Measurements from ENCODE around the gene CNR1. TPM values are rescaled to one million over a fixed set of nuclear protein-coding genes. Genes with fewer than 3 reads are reported as not detected.
"Not testable (repeated sequence)": the region's sequence is repeated elsewhere in the genome, so short reads cannot be mapped to it uniquely, and the experiment has no call there.

The CNR1 gene
- polyA plus RNA-seq, 1 of the 3 experiments (the other 2 are of a cell fraction) = not detected

DNA sequence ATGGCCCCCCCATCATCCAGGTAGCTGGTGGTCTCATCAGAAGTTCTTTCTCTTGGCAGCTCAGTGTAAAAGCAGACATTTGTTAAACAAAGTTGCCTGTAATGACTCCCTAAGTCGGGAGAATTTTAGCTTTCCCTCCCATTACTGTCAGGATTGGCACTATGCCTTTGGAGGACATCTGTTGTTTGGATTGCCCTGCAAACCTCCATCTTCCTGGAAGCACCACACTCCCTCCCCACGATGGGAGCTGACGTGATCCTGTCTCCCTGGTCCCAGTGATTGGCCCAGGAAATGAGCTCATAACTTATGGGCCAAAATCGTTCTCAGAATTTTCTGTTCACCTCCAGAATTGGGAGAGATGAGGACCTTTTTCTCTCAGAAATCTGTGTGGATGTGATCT, 42.6 kb upstream of the CNR1 start:
- Histone ChIP-seq H3K4me2 (no peak overlapping the region), H3K9ac (no peak overlapping the region), H3K9me2 (no peaks in the 10 kb centered on the region), H2AFZ (ENCODE audit: low read depth) (no peak overlapping the region), H3K79me2 (ENCODE audit: insufficient read depth) (no peaks in the 10 kb centered on the region), H3K36me3 (replicated peaks in 1 of 2; ENCODE audit: control insufficient read depth in 1 of 2, insufficient read depth in 2 of 2, low read length in 1 of 2) (no peaks in the 10 kb centered on the region), H3F3A (replicated peaks; ENCODE audit: insufficient read depth) (no peaks in the 10 kb centered on the region), H3K9me3 (0 out of 2 replicates have a peak, but pooled peaks cover 5% of the 10 kb centered on the region), H3K4me3 (ENCODE audit: low read depth in 2 of 2, low read length in 1 of 2) (no peak overlapping the region), H4K20me1 (ENCODE audit: insufficient read depth) (no peaks in the 10 kb centered on the region), H3K4me1 (ENCODE audit: control insufficient read depth in 1 of 2, insufficient read depth in 2 of 2, low read depth in 1 of 2, low read length in 1 of 2) (no peaks in the 10 kb centered on the region), H3K27ac (ENCODE audit: low read depth in 2 of 2, low read length in 1 of 2) (no peak overlapping the region), H3K27me3 (ENCODE audit: insufficient read depth) (no peaks in the 10 kb centered on the region)
- no peak for DNase-seq
- CTCF ChIA-PET = no interaction called here
- WGBS (ENCODE audit: low lambda C conversion rate) = 21% methylated on average over 4 of the region's 4 CpGs
- TF ChIP-seq MAX (IDR thresholded peaks at IDR 0.05; ENCODE audit: low read depth) (no peak), TAF1 (IDR thresholded peaks at IDR 0.05; ENCODE audit: borderline replicate concordance, low read depth, low read length) (no peak), ELF1 (IDR thresholded peaks at IDR 0.05) (no peak)
- POLR2A ChIA-PET = no interaction called here

GRCh38 chr6:88201734-88202133, 35.6 kb upstream of the CNR1 start:
- H3K4me2 ChIP-seq; H3K36me3 ChIP-seq (replicated peaks in 1 of 2; ENCODE audit: control insufficient read depth in 1 of 2, insufficient read depth in 2 of 2, low read length in 1 of 2); H3K79me2 ChIP-seq (ENCODE audit: insufficient read depth); H3F3A ChIP-seq (replicated peaks; ENCODE audit: insufficient read depth); H3K9ac ChIP-seq; H3K9me2 ChIP-seq; H3K27ac ChIP-seq (ENCODE audit: low read depth in 2 of 2, low read length in 1 of 2); H2AFZ ChIP-seq (ENCODE audit: low read depth); H3K9me3 ChIP-seq; CTCF ChIA-PET; POLR2A ChIA-PET; H3K4me1 ChIP-seq (ENCODE audit: control insufficient read depth in 1 of 2, insufficient read depth in 2 of 2, low read depth in 1 of 2, low read length in 1 of 2); H3K4me3 ChIP-seq (ENCODE audit: low read depth in 2 of 2, low read length in 1 of 2); H3K27me3 ChIP-seq (ENCODE audit: insufficient read depth); H4K20me1 ChIP-seq (ENCODE audit: insufficient read depth); DNase-seq: not testable (repeated sequence)

- POLR2A ChIA-PET = no interaction called here
- WGBS (ENCODE audit: low lambda C conversion rate) = 28% methylated on average over 4 of the region's 4 CpGs
Observed at GRCh38 chr6:88184921-88185320, 18.8 kb upstream of the CNR1 start.

More at GRCh38 chr6:88184921-88185320, 18.8 kb upstream of the CNR1 start:
- Histone ChIP-seq H3K27ac (ENCODE audit: low read depth in 2 of 2, low read length in 1 of 2) (no peak overlapping the region), H3K36me3 (replicated peaks in 1 of 2; ENCODE audit: control insufficient read depth in 1 of 2, insufficient read depth in 2 of 2, low read length in 1 of 2) (no peaks in the 10 kb centered on the region), H3K79me2 (ENCODE audit: insufficient read depth) (no peaks in the 10 kb centered on the region), H3K4me2 (no peak overlapping the region), H4K20me1 (ENCODE audit: insufficient read depth) (no peaks in the 10 kb centered on the region), H3K27me3 (ENCODE audit: insufficient read depth) (no peaks in the 10 kb centered on the region), H3K9me3 (no peaks in the 10 kb centered on the region), H3F3A (replicated peaks; ENCODE audit: insufficient read depth) (no peaks in the 10 kb centered on the region), H3K9me2 (no peaks in the 10 kb centered on the region), H2AFZ (ENCODE audit: low read depth) (no peak overlapping the region), H3K4me1 (ENCODE audit: control insufficient read depth in 1 of 2, insufficient read depth in 2 of 2, low read depth in 1 of 2, low read length in 1 of 2) (no peaks in the 10 kb centered on the region), H3K9ac (no peak overlapping the region), H3K4me3 (ENCODE audit: low read depth in 2 of 2, low read length in 1 of 2) (no peak overlapping the region)
- TF ChIP-seq TAF1 (IDR thresholded peaks at IDR 0.05; ENCODE audit: borderline replicate concordance, low read depth, low read length) = no peak
- TF ChIP-seq, protein P1, sequence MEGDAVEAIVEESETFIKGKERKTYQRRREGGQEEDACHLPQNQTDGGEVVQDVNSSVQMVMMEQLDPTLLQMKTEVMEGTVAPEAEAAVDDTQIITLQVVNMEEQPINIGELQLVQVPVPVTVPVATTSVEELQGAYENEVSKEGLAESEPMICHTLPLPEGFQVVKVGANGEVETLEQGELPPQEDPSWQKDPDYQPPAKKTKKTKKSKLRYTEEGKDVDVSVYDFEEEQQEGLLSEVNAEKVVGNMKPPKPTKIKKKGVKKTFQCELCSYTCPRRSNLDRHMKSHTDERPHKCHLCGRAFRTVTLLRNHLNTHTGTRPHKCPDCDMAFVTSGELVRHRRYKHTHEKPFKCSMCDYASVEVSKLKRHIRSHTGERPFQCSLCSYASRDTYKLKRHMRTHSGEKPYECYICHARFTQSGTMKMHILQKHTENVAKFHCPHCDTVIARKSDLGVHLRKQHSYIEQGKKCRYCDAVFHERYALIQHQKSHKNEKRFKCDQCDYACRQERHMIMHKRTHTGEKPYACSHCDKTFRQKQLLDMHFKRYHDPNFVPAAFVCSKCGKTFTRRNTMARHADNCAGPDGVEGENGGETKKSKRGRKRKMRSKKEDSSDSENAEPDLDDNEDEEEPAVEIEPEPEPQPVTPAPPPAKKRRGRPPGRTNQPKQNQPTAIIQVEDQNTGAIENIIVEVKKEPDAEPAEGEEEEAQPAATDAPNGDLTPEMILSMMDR (IDR thresholded peaks at IDR 0.05) = no peak
- TF ChIP-seq SIN3A (IDR thresholded peaks at IDR 0.05; ENCODE audit: borderline replicate concordance, low read depth, low read length) = no peak
- TF ChIP-seq, protein P2, sequence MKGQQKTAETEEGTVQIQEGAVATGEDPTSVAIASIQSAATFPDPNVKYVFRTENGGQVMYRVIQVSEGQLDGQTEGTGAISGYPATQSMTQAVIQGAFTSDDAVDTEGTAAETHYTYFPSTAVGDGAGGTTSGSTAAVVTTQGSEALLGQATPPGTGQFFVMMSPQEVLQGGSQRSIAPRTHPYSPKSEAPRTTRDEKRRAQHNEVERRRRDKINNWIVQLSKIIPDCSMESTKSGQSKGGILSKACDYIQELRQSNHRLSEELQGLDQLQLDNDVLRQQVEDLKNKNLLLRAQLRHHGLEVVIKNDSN (IDR thresholded peaks at IDR 0.05; ENCODE audit: borderline replicate concordance, low read depth) = no peak
- no peak for TF ChIP-seq NRF1 (IDR thresholded peaks at IDR 0.05; ENCODE audit: low read depth, low read length)
- TF ChIP-seq TCF12 (IDR thresholded peaks at IDR 0.05) = no peak
- no peak for TF ChIP-seq CHD2 (IDR thresholded peaks at IDR 0.05; ENCODE audit: low read length, partially characterized antibody)
- no peak for TF ChIP-seq ELF1 (IDR thresholded peaks at IDR 0.05)
- no peak for TF ChIP-seq FOXM1 (IDR thresholded peaks at IDR 0.05; ENCODE audit: low read depth)
- TF ChIP-seq RXRA (IDR thresholded peaks at IDR 0.05; ENCODE audit: borderline replicate concordance, low read depth) = no peak
- no peak for TF ChIP-seq POLR2AphosphoS5 (IDR thresholded peaks at IDR 0.05; ENCODE audit: low read depth, low read length)
- no peak for TF ChIP-seq TEAD4 (IDR thresholded peaks at IDR 0.05; ENCODE audit: borderline replicate concordance, insufficient read depth)
- no peak for TF ChIP-seq JUND (IDR thresholded peaks at IDR 0.05)
- TF ChIP-seq MAX (IDR thresholded peaks at IDR 0.05; ENCODE audit: low read depth) = no peak
- no peak for TF ChIP-seq RCOR1 (IDR thresholded peaks at IDR 0.05; ENCODE audit: low read length)
- TF ChIP-seq FOXJ3 (CRISPR knock-in tag; IDR thresholded peaks at IDR 0.05) = no peak
- no peak for TF ChIP-seq EP300 (IDR thresholded peaks at IDR 0.05; ENCODE audit: borderline replicate concordance in 1 of 2, low read depth in 1 of 2, low read length in 1 of 2)
- no peak for DNase-seq
- CTCF ChIA-PET = interaction anchor here (0.8 kb wide), 1 partner anchor 352 kb away, joined by 3 read pairs; no protein-coding TSS in a partner anchor

All from SK-N-SH (cell line).